ENCODE data around the gene ZDHHC14.

DNA sequence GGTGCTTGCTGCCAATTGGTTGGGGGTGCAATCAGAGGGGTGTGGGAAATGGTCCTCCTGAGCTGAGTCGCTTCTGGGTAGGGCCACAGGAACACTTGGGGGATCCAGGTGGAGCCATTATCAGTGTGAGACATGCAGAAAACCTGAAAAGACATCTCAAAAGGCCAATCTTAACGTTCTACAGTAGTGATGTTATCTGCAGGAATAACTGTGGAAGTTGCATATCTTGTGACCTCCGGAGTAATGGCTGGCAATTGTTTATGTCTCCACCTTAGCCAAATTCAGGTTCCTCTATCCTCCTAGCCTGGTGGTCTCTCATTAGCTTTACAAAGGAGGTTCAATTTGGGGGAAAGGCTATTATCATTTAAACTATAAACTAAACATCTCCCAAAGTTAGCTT, 327.2 kb downstream of the ZDHHC14 start:
- TF ChIP-seq, protein P1, sequence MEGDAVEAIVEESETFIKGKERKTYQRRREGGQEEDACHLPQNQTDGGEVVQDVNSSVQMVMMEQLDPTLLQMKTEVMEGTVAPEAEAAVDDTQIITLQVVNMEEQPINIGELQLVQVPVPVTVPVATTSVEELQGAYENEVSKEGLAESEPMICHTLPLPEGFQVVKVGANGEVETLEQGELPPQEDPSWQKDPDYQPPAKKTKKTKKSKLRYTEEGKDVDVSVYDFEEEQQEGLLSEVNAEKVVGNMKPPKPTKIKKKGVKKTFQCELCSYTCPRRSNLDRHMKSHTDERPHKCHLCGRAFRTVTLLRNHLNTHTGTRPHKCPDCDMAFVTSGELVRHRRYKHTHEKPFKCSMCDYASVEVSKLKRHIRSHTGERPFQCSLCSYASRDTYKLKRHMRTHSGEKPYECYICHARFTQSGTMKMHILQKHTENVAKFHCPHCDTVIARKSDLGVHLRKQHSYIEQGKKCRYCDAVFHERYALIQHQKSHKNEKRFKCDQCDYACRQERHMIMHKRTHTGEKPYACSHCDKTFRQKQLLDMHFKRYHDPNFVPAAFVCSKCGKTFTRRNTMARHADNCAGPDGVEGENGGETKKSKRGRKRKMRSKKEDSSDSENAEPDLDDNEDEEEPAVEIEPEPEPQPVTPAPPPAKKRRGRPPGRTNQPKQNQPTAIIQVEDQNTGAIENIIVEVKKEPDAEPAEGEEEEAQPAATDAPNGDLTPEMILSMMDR (IDR thresholded peaks at IDR 0.05) = no peak
- TF ChIP-seq POLR2A (IDR thresholded peaks at IDR 0.05) (no peak), EP300 (IDR thresholded peaks at IDR 0.05) (no peak)

All from ovary (tissue), 3 donors.